HEK293 (cell line): Measurements from ENCODE around the gene CEBPA.

Experiments used
- FEZF1 ChIP-seq: fragments of 450-650 bp; formaldehyde crosslinking; IDR thresholded peaks from 2 replicates; pipeline ENCODE4 v1.5.1; 2016; ENCODE audit warnings: missing biosample characterization, missing genetic modification characterization
- IKZF3 ChIP-seq: fragments of 450-650 bp; IDR thresholded peaks from 2 replicates; pipeline ENCODE4 v1.5.0; 2018; ENCODE audit warnings: missing biosample characterization, mild to moderate bottlenecking, missing genetic modification characterization, moderate library complexity
- SP2 ChIP-seq: fragments of 450-650 bp; formaldehyde crosslinking; IDR thresholded peaks from 2 replicates; pipeline ENCODE4 v1.5.1; 2016; ENCODE audit warnings: missing biosample characterization, missing genetic modification characterization
- SP3 ChIP-seq: fragments of 450-650 bp; formaldehyde crosslinking; IDR thresholded peaks from 2 replicates; pipeline ENCODE4 v1.5.1; 2016; ENCODE audit warnings: missing biosample characterization, missing genetic modification characterization
- TCF7L2 ChIP-seq: IDR thresholded peaks from 2 replicates; pipeline ENCODE4 v1.6.1; 2011; ENCODE audit warnings: low read depth, mild to moderate bottlenecking, inconsistent platforms, low read length, moderate library complexity, borderline replicate concordance
- WT1 ChIP-seq: fragments of 450-650 bp; formaldehyde crosslinking; IDR thresholded peaks from 2 replicates; pipeline ENCODE4 v1.5.1; 2016; ENCODE audit warnings: missing biosample characterization, missing genetic modification characterization
- ZFP41 ChIP-seq: fragments of 450-650 bp; formaldehyde crosslinking; IDR thresholded peaks from 2 replicates; pipeline ENCODE4 v1.5.1; 2016; ENCODE audit warnings: missing biosample characterization, missing genetic modification characterization, borderline replicate concordance
- ZFP69B ChIP-seq: fragments of 450-650 bp; formaldehyde crosslinking; IDR thresholded peaks from 2 replicates; pipeline ENCODE4 v1.5.1; 2016; ENCODE audit warnings: missing biosample characterization, missing genetic modification characterization
- ZNF354C ChIP-seq: fragments of 450-650 bp; formaldehyde crosslinking; IDR thresholded peaks from 2 replicates; pipeline ENCODE4 v1.5.1; 2016; ENCODE audit warnings: missing biosample characterization, missing genetic modification characterization, low read depth, borderline replicate concordance
- ZNF701 ChIP-seq: fragments of 450-650 bp; formaldehyde crosslinking; IDR thresholded peaks from 2 replicates; pipeline ENCODE4 v1.5.1; 2016; ENCODE audit warnings: missing biosample characterization, missing genetic modification characterization
- ZNF785 ChIP-seq: fragments of 450-650 bp; formaldehyde crosslinking; IDR thresholded peaks from 2 replicates; pipeline ENCODE4 v1.5.1; 2016; ENCODE audit warnings: missing biosample characterization, missing genetic modification characterization
- TF ChIP-seq, protein P1 (sequence below): fragments of 450-650 bp; formaldehyde crosslinking; IDR thresholded peaks from 2 replicates; pipeline ENCODE4 v1.5.1; 2016; ENCODE audit warnings: missing biosample characterization, missing genetic modification characterization, borderline replicate concordance
- TF ChIP-seq, protein P2 (sequence below): fragments of 450-650 bp; formaldehyde crosslinking; conservative IDR thresholded peaks from 2 replicates; pipeline ENCODE4 v1.5.1; 2016; ENCODE audit warnings: low read depth, missing biosample characterization, missing genetic modification characterization
- TF ChIP-seq, protein P3 (sequence below): fragments of 450-650 bp; formaldehyde crosslinking; IDR thresholded peaks from 2 replicates; pipeline ENCODE4 v1.5.1; 2016; ENCODE audit warnings: missing biosample characterization, missing genetic modification characterization
- TF ChIP-seq, protein P4 (sequence below): fragments of 450-650 bp; formaldehyde crosslinking; IDR thresholded peaks from 2 replicates; pipeline ENCODE4 v1.5.1; 2017; ENCODE audit warnings: missing biosample characterization, missing genetic modification characterization
- TF ChIP-seq, protein P5 (sequence below): fragments of 450-650 bp; formaldehyde crosslinking; IDR thresholded peaks from 2 replicates; pipeline ENCODE4 v1.5.1; 2016; ENCODE audit warnings: missing biosample characterization, missing genetic modification characterization
- TF ChIP-seq, protein P6 (sequence below): fragments of 450-650 bp; formaldehyde crosslinking; IDR thresholded peaks from 2 replicates; pipeline ENCODE4 v1.5.1; 2016; ENCODE audit warnings: missing biosample characterization, missing genetic modification characterization

Gene CEBPA

DNA sequence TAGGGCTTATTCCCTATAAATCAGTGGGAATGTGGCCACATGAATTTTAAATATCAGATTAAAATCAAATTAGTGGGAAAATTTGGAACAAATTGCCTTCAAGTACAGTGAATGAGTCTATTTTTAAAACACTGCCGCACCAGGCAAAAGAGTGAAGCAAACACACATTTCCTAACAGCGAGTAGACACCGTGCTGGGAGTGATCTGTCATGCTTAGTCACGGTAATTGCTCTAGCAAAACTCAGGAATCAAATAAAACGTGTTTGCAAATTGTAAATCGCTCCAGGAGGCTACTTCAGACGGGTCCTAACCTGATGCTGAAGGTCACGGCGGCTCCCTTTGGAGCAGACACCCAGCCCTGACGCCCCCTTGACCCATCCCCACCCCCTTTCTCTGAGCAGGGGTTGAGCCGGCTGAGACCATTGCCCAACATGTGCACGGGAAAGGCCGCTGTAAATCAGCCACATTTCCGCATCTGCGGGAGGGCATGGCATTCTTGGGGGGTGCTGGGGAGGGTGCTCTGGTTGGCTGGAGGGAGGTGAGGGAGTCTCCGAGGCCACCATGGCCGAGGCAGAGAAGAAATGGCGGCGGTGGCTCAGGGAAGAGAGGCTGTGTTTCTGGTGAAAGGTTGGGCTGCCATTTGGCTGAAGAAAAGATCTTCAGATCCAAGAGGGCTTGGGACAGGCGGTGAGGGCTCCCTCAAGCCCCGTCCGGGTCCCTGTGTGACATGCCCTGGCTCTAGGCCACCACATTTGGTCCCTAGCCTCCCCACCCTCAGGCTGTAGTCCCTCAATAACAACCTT, 8.9 kb downstream of the CEBPA start (continued):
- TF ChIP-seq, protein P1, sequence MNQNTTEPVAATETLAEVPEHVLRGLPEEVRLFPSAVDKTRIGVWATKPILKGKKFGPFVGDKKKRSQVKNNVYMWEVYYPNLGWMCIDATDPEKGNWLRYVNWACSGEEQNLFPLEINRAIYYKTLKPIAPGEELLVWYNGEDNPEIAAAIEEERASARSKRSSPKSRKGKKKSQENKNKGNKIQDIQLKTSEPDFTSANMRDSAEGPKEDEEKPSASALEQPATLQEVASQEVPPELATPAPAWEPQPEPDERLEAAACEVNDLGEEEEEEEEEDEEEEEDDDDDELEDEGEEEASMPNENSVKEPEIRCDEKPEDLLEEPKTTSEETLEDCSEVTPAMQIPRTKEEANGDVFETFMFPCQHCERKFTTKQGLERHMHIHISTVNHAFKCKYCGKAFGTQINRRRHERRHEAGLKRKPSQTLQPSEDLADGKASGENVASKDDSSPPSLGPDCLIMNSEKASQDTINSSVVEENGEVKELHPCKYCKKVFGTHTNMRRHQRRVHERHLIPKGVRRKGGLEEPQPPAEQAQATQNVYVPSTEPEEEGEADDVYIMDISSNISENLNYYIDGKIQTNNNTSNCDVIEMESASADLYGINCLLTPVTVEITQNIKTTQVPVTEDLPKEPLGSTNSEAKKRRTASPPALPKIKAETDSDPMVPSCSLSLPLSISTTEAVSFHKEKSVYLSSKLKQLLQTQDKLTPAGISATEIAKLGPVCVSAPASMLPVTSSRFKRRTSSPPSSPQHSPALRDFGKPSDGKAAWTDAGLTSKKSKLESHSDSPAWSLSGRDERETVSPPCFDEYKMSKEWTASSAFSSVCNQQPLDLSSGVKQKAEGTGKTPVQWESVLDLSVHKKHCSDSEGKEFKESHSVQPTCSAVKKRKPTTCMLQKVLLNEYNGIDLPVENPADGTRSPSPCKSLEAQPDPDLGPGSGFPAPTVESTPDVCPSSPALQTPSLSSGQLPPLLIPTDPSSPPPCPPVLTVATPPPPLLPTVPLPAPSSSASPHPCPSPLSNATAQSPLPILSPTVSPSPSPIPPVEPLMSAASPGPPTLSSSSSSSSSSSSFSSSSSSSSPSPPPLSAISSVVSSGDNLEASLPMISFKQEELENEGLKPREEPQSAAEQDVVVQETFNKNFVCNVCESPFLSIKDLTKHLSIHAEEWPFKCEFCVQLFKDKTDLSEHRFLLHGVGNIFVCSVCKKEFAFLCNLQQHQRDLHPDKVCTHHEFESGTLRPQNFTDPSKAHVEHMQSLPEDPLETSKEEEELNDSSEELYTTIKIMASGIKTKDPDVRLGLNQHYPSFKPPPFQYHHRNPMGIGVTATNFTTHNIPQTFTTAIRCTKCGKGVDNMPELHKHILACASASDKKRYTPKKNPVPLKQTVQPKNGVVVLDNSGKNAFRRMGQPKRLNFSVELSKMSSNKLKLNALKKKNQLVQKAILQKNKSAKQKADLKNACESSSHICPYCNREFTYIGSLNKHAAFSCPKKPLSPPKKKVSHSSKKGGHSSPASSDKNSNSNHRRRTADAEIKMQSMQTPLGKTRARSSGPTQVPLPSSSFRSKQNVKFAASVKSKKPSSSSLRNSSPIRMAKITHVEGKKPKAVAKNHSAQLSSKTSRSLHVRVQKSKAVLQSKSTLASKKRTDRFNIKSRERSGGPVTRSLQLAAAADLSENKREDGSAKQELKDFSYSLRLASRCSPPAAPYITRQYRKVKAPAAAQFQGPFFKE (tag by site-specific recombination): no peak
- peak; percentile 43 for TF ChIP-seq SP2 (tag by site-specific recombination)
- TF ChIP-seq, protein P2, sequence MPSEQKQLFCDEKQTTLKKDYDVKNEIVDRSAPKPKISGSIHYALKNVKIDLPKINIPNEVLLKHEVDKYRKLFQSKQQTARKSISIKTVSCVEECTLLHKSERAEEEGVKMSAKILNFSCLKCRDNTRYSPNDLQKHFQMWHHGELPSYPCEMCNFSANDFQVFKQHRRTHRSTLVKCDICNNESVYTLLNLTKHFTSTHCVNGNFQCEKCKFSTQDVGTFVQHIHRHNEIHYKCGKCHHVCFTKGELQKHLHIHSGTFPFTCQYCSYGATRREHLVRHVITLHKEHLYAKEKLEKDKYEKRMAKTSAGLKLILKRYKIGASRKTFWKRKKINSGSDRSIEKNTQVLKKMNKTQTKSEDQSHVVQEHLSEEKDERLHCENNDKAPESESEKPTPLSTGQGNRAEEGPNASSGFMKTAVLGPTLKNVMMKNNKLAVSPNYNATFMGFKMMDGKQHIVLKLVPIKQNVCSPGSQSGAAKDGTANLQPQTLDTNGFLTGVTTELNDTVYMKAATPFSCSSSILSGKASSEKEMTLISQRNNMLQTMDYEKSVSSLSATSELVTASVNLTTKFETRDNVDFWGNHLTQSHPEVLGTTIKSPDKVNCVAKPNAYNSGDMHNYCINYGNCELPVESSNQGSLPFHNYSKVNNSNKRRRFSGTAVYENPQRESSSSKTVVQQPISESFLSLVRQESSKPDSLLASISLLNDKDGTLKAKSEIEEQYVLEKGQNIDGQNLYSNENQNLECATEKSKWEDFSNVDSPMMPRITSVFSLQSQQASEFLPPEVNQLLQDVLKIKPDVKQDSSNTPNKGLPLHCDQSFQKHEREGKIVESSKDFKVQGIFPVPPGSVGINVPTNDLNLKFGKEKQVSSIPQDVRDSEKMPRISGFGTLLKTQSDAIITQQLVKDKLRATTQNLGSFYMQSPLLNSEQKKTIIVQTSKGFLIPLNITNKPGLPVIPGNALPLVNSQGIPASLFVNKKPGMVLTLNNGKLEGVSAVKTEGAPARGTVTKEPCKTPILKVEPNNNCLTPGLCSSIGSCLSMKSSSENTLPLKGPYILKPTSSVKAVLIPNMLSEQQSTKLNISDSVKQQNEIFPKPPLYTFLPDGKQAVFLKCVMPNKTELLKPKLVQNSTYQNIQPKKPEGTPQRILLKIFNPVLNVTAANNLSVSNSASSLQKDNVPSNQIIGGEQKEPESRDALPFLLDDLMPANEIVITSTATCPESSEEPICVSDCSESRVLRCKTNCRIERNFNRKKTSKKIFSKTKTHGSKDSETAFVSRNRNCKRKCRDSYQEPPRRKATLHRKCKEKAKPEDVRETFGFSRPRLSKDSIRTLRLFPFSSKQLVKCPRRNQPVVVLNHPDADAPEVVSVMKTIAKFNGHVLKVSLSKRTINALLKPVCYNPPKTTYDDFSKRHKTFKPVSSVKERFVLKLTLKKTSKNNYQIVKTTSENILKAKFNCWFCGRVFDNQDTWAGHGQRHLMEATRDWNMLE: peak; percentile 61
- 0 out of 2 replicates have a peak, but pooled peaks have one; percentile 68 for TF ChIP-seq ZNF785 (tag by site-specific recombination)
- TF ChIP-seq, protein P3, sequence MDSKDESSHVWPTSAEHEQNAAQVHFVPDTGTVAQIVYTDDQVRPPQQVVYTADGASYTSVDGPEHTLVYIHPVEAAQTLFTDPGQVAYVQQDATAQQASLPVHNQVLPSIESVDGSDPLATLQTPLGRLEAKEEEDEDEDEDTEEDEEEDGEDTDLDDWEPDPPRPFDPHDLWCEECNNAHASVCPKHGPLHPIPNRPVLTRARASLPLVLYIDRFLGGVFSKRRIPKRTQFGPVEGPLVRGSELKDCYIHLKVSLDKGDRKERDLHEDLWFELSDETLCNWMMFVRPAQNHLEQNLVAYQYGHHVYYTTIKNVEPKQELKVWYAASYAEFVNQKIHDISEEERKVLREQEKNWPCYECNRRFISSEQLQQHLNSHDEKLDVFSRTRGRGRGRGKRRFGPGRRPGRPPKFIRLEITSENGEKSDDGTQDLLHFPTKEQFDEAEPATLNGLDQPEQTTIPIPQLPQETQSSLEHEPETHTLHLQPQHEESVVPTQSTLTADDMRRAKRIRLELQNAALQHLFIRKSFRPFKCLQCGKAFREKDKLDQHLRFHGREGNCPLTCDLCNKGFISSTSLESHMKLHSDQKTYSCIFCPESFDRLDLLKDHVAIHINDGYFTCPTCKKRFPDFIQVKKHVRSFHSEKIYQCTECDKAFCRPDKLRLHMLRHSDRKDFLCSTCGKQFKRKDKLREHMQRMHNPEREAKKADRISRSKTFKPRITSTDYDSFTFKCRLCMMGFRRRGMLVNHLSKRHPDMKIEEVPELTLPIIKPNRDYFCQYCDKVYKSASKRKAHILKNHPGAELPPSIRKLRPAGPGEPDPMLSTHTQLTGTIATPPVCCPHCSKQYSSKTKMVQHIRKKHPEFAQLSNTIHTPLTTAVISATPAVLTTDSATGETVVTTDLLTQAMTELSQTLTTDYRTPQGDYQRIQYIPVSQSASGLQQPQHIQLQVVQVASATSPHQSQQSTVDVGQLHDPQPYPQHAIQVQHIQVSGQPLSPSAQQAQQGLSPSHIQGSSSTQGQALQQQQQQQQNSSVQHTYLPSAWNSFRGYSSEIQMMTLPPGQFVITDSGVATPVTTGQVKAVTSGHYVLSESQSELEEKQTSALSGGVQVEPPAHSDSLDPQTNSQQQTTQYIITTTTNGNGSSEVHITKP (tag by site-specific recombination): peak; percentile 94
- TF ChIP-seq TCF7L2: peak; percentile 98
- no peak for TF ChIP-seq ZFP41 (tag by site-specific recombination)
- TF ChIP-seq, protein P4, sequence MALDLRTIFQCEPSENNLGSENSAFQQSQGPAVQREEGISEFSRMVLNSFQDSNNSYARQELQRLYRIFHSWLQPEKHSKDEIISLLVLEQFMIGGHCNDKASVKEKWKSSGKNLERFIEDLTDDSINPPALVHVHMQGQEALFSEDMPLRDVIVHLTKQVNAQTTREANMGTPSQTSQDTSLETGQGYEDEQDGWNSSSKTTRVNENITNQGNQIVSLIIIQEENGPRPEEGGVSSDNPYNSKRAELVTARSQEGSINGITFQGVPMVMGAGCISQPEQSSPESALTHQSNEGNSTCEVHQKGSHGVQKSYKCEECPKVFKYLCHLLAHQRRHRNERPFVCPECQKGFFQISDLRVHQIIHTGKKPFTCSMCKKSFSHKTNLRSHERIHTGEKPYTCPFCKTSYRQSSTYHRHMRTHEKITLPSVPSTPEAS (tag by site-specific recombination): peak; percentile 55; the same call in 1 of the 2 replicates
- peak; percentile 97 for TF ChIP-seq FEZF1
- TF ChIP-seq ZNF354C (tag by site-specific recombination): no peak
- TF ChIP-seq, protein P5, sequence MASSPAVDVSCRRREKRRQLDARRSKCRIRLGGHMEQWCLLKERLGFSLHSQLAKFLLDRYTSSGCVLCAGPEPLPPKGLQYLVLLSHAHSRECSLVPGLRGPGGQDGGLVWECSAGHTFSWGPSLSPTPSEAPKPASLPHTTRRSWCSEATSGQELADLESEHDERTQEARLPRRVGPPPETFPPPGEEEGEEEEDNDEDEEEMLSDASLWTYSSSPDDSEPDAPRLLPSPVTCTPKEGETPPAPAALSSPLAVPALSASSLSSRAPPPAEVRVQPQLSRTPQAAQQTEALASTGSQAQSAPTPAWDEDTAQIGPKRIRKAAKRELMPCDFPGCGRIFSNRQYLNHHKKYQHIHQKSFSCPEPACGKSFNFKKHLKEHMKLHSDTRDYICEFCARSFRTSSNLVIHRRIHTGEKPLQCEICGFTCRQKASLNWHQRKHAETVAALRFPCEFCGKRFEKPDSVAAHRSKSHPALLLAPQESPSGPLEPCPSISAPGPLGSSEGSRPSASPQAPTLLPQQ (tag by site-specific recombination): peak; percentile 54; the same call in 1 of the 2 replicates
- peak; percentile 99 for TF ChIP-seq IKZF3 (tag by site-specific recombination)
- TF ChIP-seq, protein P6, sequence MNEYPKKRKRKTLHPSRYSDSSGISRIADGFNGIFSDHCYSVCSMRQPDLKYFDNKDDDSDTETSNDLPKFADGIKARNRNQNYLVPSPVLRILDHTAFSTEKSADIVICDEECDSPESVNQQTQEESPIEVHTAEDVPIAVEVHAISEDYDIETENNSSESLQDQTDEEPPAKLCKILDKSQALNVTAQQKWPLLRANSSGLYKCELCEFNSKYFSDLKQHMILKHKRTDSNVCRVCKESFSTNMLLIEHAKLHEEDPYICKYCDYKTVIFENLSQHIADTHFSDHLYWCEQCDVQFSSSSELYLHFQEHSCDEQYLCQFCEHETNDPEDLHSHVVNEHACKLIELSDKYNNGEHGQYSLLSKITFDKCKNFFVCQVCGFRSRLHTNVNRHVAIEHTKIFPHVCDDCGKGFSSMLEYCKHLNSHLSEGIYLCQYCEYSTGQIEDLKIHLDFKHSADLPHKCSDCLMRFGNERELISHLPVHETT: peak; percentile 98
- peak; percentile 69; the same call in 1 of the 2 replicates for TF ChIP-seq SP3 (tag by site-specific recombination)
- TF ChIP-seq ZFP69B (tag by site-specific recombination): peak; percentile 89; the same call in 1 of the 2 replicates
- TF ChIP-seq WT1 (tag by site-specific recombination): peak; percentile 96
- TF ChIP-seq ZNF701: no peak; the same call in 1 of the 2 replicates
